ENCODE measurements around the gene STON2. TPM values are rescaled to one million over a fixed set of nuclear protein-coding genes. Genes with fewer than 3 reads are reported as not detected.

The STON2 gene
- total RNA-seq, 2 donors from 2014 or later, result 12.7 to 23.8 TPM

GRCh38 chr14:81436296-81437138, 36.4 kb upstream of the STON2 start:
- no peak overlapping the region for H3K27ac ChIP-seq
- H3K4me3 ChIP-seq, result peak overlapping the region; percentile 39 to 48
- intact Hi-C loops (cut with DNase I), result no loop called here
- no peak for TF ChIP-seq POLR2A (IDR thresholded peaks at IDR 0.05)
- TF ChIP-seq CTCF (IDR thresholded peaks at IDR 0.05), result no peak
- TF ChIP-seq POLR2AphosphoS5 (IDR thresholded peaks at IDR 0.05), result no peak
- peak; percentile 66 for DNase-seq (ENCODE audit: low spot score)
- no peaks in the 10 kb centered on the region for H3K36me3 ChIP-seq
- no peaks in the 10 kb centered on the region for H3K4me1 ChIP-seq (replicated peaks)
- H3K9me3 ChIP-seq, result no peaks in the 10 kb centered on the region
- H3K27me3 ChIP-seq (replicated peaks; ENCODE audit: insufficient read depth), result no peaks in the 10 kb centered on the region
- WGBS, result 2% methylated on average over 21 of the region's 79 CpGs

- H3K9me3 ChIP-seq, result no peaks in the 10 kb centered on the region
- TF ChIP-seq POLR2AphosphoS5 (IDR thresholded peaks at IDR 0.05), result no peak
- no peak for TF ChIP-seq CTCF (IDR thresholded peaks at IDR 0.05)
- TF ChIP-seq POLR2A (IDR thresholded peaks at IDR 0.05), result no peak
- H3K4me1 ChIP-seq (replicated peaks), result no peaks in the 10 kb centered on the region
- H3K27ac ChIP-seq, result no peak overlapping the region
- no peaks in the 10 kb centered on the region for H3K36me3 ChIP-seq
- under 1% methylated on average over 36 of the region's 73 CpGs for WGBS
- H3K4me3 ChIP-seq, result peak overlapping the region; percentile 39 to 48
- intact Hi-C loops (cut with DNase I), result no loop called here
- H3K27me3 ChIP-seq (replicated peaks; ENCODE audit: insufficient read depth), result no peaks in the 10 kb centered on the region
- no peak for DNase-seq (ENCODE audit: low spot score)
Measured at GRCh38 chr14:81435391-81436295, 35.5 kb upstream of the STON2 start.

- intact Hi-C loops (cut with DNase I), result no loop called here
- Histone ChIP-seq H3K4me1 (replicated peaks) (no peaks in the 10 kb centered on the region), H3K36me3 (no peaks in the 10 kb centered on the region), H3K9me3 (no peaks in the 10 kb centered on the region), H3K27me3 (replicated peaks; ENCODE audit: insufficient read depth) (no peaks in the 10 kb centered on the region), H3K27ac (no peak overlapping the region), H3K4me3 (peak overlapping the region in 1 of 2 donors; percentile 48)
- TF ChIP-seq CTCF (IDR thresholded peaks at IDR 0.05) (no peak), POLR2A (IDR thresholded peaks at IDR 0.05) (no peak), POLR2AphosphoS5 (IDR thresholded peaks at IDR 0.05) (no peak)
- no peak for DNase-seq (ENCODE audit: low spot score)
- WGBS, result 8% methylated on average over 6 of the region's 6 CpGs
Measured at GRCh38 chr14:81435048-81435390, 34.9 kb upstream of the STON2 start.

GRCh38 chr14:81434230-81434629, 34.1 kb upstream of the STON2 start:
- H3K36me3 ChIP-seq, result no peaks in the 10 kb centered on the region
- 67% methylated on average over 4 of the region's 4 CpGs for WGBS
- no peak overlapping the region for H3K27ac ChIP-seq
- TF ChIP-seq POLR2A (IDR thresholded peaks at IDR 0.05), result no peak
- no peak for TF ChIP-seq CTCF (IDR thresholded peaks at IDR 0.05)
- TF ChIP-seq POLR2AphosphoS5 (IDR thresholded peaks at IDR 0.05), result no peak
- no peak for DNase-seq (ENCODE audit: low spot score)
- H3K4me3 ChIP-seq, result no peak overlapping the region
- H3K27me3 ChIP-seq (replicated peaks; ENCODE audit: insufficient read depth), result no peaks in the 10 kb centered on the region
- no peaks in the 10 kb centered on the region for H3K4me1 ChIP-seq (replicated peaks)
- intact Hi-C loops (cut with DNase I), result no loop called here
- no peaks in the 10 kb centered on the region for H3K9me3 ChIP-seq

Data from prostate gland (tissue), 2 donors.